ENCODE measurements around the gene PCID2.
A peak's percentile ranks its signal among the peaks of the same experiment; 100 is the strongest.

The PCID2 gene

DNA sequence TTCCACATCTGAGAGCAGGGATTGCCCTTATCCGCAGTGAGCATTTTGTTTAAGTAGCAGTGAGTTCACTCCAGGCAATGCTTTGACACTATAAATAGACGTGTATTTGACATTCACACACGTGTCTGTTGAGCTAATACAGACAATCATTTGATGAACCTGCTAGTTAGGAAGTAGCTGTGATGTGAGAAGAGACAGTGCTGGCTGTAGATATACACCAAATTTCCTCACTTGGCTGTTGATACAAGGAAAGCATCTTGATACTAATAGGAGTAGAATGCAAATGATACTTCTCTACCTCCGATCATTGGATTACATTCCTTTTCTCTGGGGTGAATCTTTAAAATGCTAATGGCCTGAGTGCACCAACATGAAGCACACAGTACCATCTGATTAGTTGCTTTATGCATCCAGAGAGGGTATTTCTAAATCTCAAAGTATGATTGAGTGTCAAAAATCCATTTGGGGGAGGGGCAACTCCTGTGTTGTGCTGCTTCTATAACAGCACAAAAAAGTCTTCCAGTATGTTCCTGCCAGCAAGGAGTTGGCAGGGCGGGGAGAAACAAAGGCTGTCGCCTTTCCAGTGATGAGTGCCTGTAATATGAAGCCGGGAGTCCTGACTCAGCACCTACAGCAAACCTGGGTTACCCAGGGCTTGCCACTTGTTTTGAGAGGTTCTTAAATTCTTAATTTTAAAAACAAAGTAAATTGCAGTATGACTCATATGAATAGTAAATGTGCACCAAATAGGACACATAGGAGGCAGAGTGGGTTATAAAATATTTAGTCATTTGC is 8.0 kb upstream of the PCID2 start:
- no peaks in the 10 kb centered on the region for H3K27me3 Mint-ChIP-seq (ENCODE audit: low read depth)
- no peak overlapping the region for H3K27ac Mint-ChIP-seq
- TF ChIP-seq, protein P1, sequence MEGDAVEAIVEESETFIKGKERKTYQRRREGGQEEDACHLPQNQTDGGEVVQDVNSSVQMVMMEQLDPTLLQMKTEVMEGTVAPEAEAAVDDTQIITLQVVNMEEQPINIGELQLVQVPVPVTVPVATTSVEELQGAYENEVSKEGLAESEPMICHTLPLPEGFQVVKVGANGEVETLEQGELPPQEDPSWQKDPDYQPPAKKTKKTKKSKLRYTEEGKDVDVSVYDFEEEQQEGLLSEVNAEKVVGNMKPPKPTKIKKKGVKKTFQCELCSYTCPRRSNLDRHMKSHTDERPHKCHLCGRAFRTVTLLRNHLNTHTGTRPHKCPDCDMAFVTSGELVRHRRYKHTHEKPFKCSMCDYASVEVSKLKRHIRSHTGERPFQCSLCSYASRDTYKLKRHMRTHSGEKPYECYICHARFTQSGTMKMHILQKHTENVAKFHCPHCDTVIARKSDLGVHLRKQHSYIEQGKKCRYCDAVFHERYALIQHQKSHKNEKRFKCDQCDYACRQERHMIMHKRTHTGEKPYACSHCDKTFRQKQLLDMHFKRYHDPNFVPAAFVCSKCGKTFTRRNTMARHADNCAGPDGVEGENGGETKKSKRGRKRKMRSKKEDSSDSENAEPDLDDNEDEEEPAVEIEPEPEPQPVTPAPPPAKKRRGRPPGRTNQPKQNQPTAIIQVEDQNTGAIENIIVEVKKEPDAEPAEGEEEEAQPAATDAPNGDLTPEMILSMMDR (IDR thresholded peaks at IDR 0.05; ENCODE audit: unreplicated experiment in 3 of 3), result no peak
- H3K4me1 Mint-ChIP-seq, result peaks cover 8% of the 10 kb centered on the region
- H3K36me3 Mint-ChIP-seq (ENCODE audit: low read depth), result peaks cover 12% of the 10 kb centered on the region
- H3K4me3 Mint-ChIP-seq, result no peak overlapping the region
- no peaks in the 10 kb centered on the region for H3K9me3 Mint-ChIP-seq

DNA sequence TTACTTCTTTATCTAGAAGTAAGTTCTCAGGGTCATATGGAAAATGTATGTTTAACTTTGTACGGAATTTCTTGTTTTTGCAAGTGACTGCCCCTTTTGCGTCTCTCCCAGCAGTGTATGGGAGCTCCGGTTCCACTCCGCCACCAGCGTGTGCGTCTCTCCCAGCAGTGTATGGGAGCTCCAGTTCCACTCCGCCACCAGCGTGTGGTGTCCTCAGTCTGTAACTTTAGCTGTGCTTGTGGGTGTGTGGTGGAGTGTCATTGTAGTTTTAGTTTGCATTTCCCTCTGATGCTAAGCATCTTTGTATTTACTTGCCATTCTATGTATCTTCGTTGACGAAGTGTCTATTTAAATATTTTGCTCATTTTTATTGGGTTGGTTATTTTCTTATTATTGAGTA is 3.3 kb upstream of the PCID2 start:
- peak overlapping the region; percentile 19 to 27 (median 21) for H3K27ac Mint-ChIP-seq
- peaks cover 12% of the 10 kb centered on the region for H3K36me3 Mint-ChIP-seq (ENCODE audit: low read depth)
- peaks cover 29% of the 10 kb centered on the region for H3K4me1 Mint-ChIP-seq
- no peaks in the 10 kb centered on the region for H3K27me3 Mint-ChIP-seq (ENCODE audit: low read depth)
- H3K9me3 Mint-ChIP-seq, result no peaks in the 10 kb centered on the region
- peak overlapping the region; percentile 79 to 91 (median 88) for H3K4me3 Mint-ChIP-seq
- TF ChIP-seq, protein P1 (IDR thresholded peaks at IDR 0.05; ENCODE audit: unreplicated experiment in 3 of 3), result no peak

DNA sequence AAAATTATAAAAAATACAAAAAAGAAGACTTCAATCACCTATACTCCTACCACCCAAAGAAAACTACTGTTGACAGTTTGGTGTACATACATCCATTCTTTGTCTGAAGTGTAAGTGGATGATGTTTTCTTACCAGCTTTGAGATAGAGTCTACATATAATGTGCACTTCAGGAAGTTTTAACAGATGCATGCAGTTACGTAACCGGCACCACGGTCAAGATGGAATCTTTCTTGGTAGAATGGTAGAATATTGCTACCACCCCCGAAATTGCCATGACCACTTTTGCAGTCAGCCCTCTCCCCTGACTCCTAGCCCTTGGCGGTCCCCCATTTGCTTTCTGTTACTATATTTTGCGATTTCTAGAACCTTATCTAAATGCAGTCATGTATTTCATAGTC is 2.4 kb upstream of the PCID2 start:
- TF ChIP-seq, protein P1 (IDR thresholded peaks at IDR 0.05; ENCODE audit: unreplicated experiment in 3 of 3), result no peak
- Mint-ChIP-seq H3K9me3 (no peaks in the 10 kb centered on the region), H3K27ac (peak overlapping the region; percentile 49 to 81 (median 70)), H3K4me1 (peaks cover 35% of the 10 kb centered on the region), H3K27me3 (ENCODE audit: low read depth) (no peaks in the 10 kb centered on the region), H3K36me3 (ENCODE audit: low read depth) (peaks cover 16% of the 10 kb centered on the region), H3K4me3 (peak overlapping the region; percentile 79 to 91 (median 88))

DNA sequence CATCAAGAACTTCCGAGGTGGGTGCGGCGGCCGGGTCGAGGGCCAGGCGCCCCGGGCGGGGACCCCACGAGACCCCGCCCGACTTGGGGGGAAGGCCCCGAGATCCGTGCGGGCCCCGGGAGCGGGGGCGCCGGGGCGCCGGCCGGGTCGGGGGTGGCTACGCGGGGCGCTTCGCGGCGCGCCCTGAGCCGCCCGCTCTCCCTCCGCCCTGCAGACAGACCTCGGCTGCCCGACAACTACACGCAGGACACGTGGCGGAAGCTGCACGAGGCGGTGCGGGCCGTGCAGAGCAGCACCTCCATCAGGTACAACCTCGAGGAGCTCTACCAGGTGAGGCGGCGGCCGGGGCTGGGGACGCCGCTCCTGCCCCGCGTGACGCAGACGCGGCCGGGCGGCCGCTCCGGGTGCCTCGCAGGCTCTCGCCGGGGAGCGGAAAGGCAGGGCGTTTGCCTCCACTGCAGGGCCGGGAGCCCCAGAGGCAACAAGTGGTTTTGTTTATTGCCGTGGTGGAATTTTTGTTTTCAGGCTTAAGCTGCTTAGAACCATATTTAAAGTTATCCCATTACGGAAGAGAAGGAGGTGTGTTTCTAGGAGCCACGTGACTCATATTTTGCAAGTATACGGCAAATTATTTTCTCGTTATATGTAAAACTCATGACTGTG is 1.4 kb upstream of the PCID2 start:
- TF ChIP-seq, protein P1 (IDR thresholded peaks at IDR 0.05; ENCODE audit: unreplicated experiment in 3 of 3), result peak in 1 of 3 experiments; percentile 11
- Mint-ChIP-seq H3K36me3 (ENCODE audit: low read depth) (peaks cover 24% of the 10 kb centered on the region), H3K4me3 (peak overlapping the region; percentile 79 to 91 (median 88)), H3K27ac (peak overlapping the region; percentile 45 to 93 (median 81)), H3K27me3 (ENCODE audit: low read depth) (no peaks in the 10 kb centered on the region), H3K9me3 (no peaks in the 10 kb centered on the region), H3K4me1 (peaks cover 45% of the 10 kb centered on the region)

DNA sequence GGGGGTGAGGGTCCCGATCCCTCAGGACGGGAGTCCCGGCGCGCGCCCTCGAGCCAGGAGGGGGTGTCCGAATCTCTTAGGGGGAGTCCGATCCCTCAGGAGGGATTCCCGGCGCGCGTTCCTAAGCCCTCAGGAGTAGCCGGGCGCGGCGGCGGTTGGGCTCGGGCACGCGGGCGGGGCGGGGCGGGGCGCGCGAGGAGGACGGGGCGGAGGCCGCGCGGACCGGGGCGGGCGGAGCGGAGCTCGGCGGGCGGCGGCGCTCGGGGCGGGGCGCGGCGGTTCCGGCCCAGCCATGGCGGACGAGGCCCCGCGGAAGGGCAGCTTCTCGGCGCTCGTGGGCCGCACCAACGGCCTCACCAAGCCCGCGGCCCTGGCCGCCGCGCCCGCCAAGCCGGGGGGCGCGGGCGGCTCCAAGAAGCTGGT is 878 bp upstream of the PCID2 start, which contains the start of gene CUL4A:
Gene CUL4A, plus strand, starts transcription at position 278 of the 423 bp plus-strand sequence. Its CDS starts 15 bp downstream, at position 293.
- Mint-ChIP-seq H3K4me1 (peaks cover 46% of the 10 kb centered on the region), H3K27ac (peak within 1 kb of the TSS; percentile 45 to 94 (median 93)), H3K4me3 (peak within 1 kb of the TSS; percentile 85 to 94 (median 93)), H3K27me3 (ENCODE audit: low read depth) (no peaks in the 10 kb centered on the region), H3K36me3 (ENCODE audit: low read depth) (peaks cover 24% of the 10 kb centered on the region), H3K9me3 (no peaks in the 10 kb centered on the region)
- TF ChIP-seq, protein P1 (IDR thresholded peaks at IDR 0.05; ENCODE audit: unreplicated experiment in 3 of 3), result no peak

Measured in nephron (organoid).